DOHH2 (cell line): Measurements from ENCODE around the gene CANT1.

Source experiments
- EZH2phosphoT487 ChIP-seq: fragments of 200-600 bp; sonication (generic); IDR thresholded peaks from 2 replicates; pipeline ENCODE4 v1.6.1; 2017; ENCODE audit warnings: borderline replicate concordance, mild to moderate bottlenecking, antibody characterized with exemption, low read length, moderate library complexity, mixed read lengths
- TF ChIP-seq, protein P1 (sequence below): fragments of 200-600 bp; sonication (generic); IDR thresholded peaks from one replicate; pipeline ENCODE4 v1.5.1; 2014; ENCODE audit warnings: antibody characterized with exemption, mild to moderate bottlenecking, low read depth, low read length; ENCODE audit not compliant: poor library complexity, severe bottlenecking

DNA sequence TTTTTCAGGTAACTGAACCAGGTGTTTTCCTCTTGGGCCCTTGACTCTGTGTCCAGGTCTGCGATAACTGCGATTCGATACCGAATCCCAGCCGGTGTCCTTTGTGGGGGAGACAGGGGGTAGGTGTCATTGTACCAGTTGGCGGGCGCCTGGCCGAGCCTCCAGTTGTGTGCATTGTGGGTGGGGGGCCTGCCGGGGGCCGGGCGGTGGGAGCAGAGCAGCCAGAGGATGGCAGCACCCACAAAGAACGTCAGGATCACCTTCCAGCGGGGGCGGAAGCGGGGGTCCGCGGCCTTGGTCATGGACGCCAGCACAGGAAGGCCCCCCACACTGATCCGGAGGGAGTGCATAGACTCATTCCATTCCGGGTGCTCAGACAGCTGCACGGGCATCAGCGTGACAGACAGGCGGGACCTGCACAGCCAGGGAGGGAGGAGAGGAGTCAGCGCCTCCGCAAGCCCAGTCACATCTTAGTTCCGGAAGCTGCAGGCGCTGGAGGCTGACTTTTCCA is 12.3 kb downstream of the CANT1 start:
- TF ChIP-seq, protein P1, sequence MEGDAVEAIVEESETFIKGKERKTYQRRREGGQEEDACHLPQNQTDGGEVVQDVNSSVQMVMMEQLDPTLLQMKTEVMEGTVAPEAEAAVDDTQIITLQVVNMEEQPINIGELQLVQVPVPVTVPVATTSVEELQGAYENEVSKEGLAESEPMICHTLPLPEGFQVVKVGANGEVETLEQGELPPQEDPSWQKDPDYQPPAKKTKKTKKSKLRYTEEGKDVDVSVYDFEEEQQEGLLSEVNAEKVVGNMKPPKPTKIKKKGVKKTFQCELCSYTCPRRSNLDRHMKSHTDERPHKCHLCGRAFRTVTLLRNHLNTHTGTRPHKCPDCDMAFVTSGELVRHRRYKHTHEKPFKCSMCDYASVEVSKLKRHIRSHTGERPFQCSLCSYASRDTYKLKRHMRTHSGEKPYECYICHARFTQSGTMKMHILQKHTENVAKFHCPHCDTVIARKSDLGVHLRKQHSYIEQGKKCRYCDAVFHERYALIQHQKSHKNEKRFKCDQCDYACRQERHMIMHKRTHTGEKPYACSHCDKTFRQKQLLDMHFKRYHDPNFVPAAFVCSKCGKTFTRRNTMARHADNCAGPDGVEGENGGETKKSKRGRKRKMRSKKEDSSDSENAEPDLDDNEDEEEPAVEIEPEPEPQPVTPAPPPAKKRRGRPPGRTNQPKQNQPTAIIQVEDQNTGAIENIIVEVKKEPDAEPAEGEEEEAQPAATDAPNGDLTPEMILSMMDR: no peak
- no peak for TF ChIP-seq EZH2phosphoT487
